Neuron (in vitro differentiated cells): Measurements from ENCODE around the gene PRPS1.
"Not testable (repeated sequence)": the region's sequence is repeated elsewhere in the genome, so short reads cannot be mapped to it uniquely, and the experiment has no call there.

Experiments used
- H2AFZ ChIP-seq: one replicate; pipeline ENCODE4 v1.6.1; 2013; ENCODE audit warnings: low read depth, mild to moderate bottlenecking, inconsistent platforms, low read length, moderate library complexity
- H3K27me3 ChIP-seq: one replicate; pipeline ENCODE4 v1.6.1; 2013; ENCODE audit warnings: low read length; ENCODE audit not compliant: insufficient read depth
- H3K36me3 ChIP-seq: one replicate; pipeline ENCODE4 v1.6.1; 2013; ENCODE audit warnings: low read length; ENCODE audit not compliant: insufficient read depth
- H3K4me1 ChIP-seq: one replicate; pipeline ENCODE4 v1.6.1; 2013; ENCODE audit warnings: low read length; ENCODE audit not compliant: insufficient read depth
- H3K4me3 ChIP-seq: 2 replicates; pipeline ENCODE4 v1.5.1; 2013; ENCODE audit warnings: mild to moderate bottlenecking, low read length, moderate library complexity
- H3K9me3 ChIP-seq: one replicate; pipeline ENCODE4 v1.6.1; 2013; ENCODE audit warnings: low read length

The PRPS1 gene

DNA sequence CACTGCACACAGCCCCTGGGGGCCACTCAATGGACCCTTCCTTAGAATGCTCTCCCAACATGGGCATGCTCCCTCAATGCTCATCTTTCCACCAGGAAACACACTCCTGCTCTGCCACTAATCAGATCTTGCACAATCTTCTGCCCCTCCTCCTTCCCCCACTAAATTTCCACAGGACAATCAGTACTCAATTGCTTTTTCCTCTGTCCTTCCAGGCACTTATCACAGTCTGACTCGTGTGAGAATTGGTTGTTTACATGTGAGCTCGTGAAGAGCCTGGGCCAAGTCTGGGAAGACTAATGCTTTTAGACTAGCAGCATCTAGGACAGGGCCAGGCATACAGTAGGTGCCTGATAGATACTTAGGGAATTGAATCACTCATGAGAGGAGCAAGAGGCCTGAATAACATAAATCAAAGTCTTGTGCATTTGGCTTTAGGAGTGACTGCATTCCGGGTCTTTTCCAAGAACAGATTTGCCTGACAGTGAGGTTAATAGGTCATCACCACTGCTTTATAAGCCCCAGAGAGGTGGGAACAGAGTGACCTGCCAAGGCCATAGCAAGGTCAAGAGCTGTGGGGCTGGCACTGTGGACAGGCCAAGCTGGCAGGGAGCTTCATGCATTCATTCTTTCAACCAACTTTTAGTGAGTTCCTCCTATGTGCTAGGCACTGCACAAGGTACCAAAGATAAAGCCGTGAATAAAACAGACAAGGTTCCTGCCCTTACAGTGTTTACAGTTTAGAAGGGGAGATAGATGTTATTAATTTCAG, 55.0 kb downstream of the PRPS1 start:
- Histone ChIP-seq H3K4me1 (no peaks in the 10 kb centered on the region), H3K4me3 (no peak overlapping the region), H3K36me3 (no peaks in the 10 kb centered on the region), H2AFZ (no peak overlapping the region), H3K9me3 (no peaks in the 10 kb centered on the region), H3K27me3 (peaks cover 16% of the 10 kb centered on the region)

DNA sequence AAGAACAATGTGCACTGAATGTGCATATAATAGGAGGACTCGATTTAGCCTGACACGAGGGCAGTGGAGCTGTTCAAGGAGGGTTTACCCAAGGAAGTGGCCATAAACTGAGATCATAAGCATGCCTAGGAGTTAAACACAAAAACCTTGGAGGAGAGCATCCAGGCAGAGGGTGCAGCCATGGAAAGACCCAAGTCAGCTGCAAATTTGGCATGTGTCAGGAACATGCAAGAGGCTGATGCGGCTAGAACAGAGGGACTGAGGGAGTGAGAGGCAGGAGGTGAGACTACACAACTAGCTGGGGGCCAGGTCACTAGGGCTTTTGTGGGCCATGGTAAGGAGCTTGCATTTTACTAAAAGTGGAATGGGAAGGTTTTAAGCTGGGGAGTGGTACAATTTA, 55.6 kb downstream of the PRPS1 start:
- peaks cover 16% of the 10 kb centered on the region for H3K27me3 ChIP-seq
- no peaks in the 10 kb centered on the region for H3K4me1 ChIP-seq
- no peak overlapping the region for H3K4me3 ChIP-seq
- no peaks in the 10 kb centered on the region for H3K9me3 ChIP-seq
- H3K36me3 ChIP-seq, result no peaks in the 10 kb centered on the region
- no peak overlapping the region for H2AFZ ChIP-seq

DNA sequence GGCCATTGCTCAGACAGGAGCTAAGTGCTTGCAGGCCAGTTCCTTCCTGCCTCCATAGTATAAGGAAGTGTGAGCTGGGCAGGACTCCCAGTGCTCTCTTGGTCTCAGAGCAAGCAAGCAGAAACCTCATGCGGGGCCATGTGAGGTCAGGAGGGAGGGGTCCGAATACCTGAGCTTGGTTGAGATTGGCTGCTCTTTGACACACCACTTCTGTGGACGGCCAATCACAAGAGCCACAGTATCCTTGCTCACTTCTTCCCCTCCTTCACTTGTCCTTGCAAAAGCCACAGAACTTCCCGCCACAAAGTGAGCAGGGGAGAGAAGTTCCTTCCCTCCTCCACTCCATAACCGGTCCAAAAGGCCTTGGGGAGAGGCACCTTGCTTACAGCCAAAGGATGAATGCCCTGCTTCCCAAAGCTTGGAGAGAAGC, 56.7 kb downstream of the PRPS1 start:
- Histone ChIP-seq H3K4me1 (no peaks in the 10 kb centered on the region), H3K27me3 (peaks cover 7% of the 10 kb centered on the region), H3K4me3 (no peak overlapping the region), H3K9me3 (no peaks in the 10 kb centered on the region), H2AFZ (no peak overlapping the region), H3K36me3 (no peaks in the 10 kb centered on the region)

DNA sequence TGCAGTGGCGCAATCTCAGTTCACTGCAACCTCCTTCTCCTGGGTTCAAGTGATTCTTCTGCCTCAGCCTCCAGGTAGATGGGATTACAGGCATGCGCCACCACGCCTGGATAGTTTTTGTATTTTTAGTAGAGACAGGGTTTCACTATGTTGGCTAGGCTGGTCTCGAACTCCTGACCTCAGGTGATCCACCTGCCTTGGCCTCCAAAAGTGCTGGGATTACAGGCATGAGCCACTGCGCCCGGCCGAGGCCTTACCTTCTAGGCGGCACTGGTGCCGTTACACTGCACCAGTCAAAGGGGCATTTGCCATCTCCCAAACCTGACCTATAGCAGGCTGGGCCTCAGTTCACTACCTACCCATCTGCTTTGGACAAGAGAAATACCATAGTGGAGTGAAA, 57.3 kb downstream of the PRPS1 start:
- not testable (repeated sequence) for H2AFZ ChIP-seq, H3K27me3 ChIP-seq, H3K4me1 ChIP-seq, H3K4me3 ChIP-seq, H3K9me3 ChIP-seq, H3K36me3 ChIP-seq

DNA sequence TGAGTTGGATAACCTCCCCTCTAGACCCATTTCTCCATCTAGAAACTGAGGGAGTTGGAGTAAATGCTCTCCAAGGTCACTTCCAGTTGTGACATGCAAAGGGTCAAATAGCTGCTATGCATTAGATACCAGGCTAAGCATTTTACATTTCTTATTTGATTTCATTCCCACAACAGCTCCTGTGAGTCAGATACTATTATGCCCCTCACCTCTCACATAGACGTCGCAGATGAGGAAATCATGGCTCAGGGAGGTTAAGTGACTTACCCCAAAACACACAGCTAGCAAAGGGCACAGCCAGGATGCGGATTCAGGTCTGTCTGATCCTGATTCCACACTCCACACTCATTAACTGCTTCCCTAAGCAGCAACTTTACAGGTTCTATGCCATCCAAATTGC, 57.7 kb downstream of the PRPS1 start:
- Histone ChIP-seq H3K4me1 (no peaks in the 10 kb centered on the region), H2AFZ (no peak overlapping the region), H3K9me3 (no peaks in the 10 kb centered on the region), H3K4me3 (no peak overlapping the region), H3K27me3 (peaks cover 2% of the 10 kb centered on the region), H3K36me3 (no peaks in the 10 kb centered on the region)

DNA sequence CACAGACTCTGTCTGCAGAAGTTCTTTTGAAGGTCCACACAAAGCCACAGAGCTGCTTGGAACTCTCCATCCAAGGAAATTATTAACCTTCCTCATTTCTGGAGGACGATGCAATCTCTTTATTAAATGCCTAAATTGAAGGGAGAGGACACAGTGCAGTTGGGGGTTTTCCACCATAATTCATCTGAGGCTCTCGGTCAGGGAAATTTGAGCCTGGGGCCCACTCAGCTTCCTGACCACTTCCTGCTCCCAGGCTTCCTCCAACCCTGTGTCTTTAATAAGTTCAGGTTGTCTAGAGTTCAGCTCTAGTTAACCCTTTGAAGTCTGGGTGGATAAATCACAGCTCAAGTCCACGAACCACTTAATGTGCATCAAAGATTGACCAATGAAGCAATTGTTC, 58.5 kb downstream of the PRPS1 start:
- Histone ChIP-seq H3K4me1 (no peaks in the 10 kb centered on the region), H3K4me3 (no peak overlapping the region), H2AFZ (no peak overlapping the region), H3K9me3 (no peaks in the 10 kb centered on the region), H3K36me3 (no peaks in the 10 kb centered on the region), H3K27me3 (no peaks in the 10 kb centered on the region)

DNA sequence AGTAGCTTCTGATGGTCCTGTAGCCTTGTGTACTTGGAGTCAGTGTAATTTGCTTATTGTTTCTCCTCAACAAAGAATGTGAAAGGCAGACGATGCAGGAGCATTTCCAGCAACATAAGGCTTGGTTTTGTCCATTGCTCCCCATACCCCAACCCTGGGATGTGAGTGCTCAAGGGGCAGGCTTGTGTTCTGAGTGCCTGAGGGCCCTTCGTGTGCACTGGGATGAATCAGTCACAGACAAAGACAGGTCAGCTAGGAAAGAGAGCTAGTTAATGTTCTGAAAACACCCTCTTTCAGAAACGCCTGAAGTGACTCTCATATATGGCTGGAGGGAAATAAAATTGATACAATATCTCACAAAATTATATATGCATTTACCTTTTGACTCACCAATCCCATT, 59.1 kb downstream of the PRPS1 start:
- Histone ChIP-seq H3K4me1 (no peaks in the 10 kb centered on the region), H3K9me3 (no peaks in the 10 kb centered on the region)

DNA sequence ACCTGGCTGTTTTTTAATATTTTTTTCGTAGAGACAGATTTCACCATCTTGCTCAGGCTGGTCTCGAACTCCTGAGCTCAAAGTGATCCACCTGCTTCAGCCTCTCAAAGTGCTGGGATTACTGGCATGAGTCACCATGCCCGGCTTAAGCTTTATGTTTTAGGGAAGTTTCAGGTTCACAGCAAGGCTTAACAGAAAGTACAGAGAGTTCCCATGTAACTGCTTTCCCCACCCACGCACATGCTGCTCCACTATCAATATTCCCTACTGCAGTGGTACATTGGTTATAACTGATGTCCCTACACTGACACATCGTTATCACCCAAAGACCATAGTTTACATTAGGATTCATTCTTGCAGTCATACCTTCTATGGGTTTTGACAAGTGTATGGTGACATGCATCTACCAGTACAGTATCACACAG, 62.7 kb downstream of the PRPS1 start:
- H2AFZ ChIP-seq, result no peak overlapping the region

More for the DNA sequence above, 59.1 kb downstream of the PRPS1 start:
- Histone ChIP-seq H2AFZ (no peak overlapping the region), H3K4me3 (no peak overlapping the region), H3K36me3 (no peaks in the 10 kb centered on the region), H3K27me3 (no peaks in the 10 kb centered on the region)

DNA sequence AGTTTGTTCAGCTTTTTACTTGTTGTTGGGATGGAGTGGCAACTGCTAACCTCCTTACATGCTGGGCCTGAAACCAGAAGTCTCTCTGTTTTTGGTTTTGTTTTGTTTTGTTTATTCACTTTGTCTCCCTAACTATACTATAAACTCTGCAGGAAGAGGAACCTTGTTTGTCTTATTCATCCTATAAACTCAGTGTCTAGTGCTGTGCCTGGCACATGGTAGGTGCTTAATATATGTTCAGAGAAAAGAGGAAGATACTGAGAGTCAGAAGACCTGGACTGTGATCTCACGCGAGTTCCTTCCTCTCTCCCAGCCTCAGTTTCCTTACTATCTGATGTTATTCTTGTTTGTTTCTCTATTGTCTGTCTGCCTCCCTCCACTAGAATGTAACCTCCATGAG, 71.3 kb downstream of the PRPS1 start:
- H3K36me3 ChIP-seq, result no peaks in the 10 kb centered on the region
- no peak overlapping the region for H2AFZ ChIP-seq
- no peak overlapping the region for H3K4me3 ChIP-seq
- H3K27me3 ChIP-seq, result peaks cover 5% of the 10 kb centered on the region
- H3K4me1 ChIP-seq, result no peaks in the 10 kb centered on the region
- no peaks in the 10 kb centered on the region for H3K9me3 ChIP-seq

More for the DNA sequence above, 62.7 kb downstream of the PRPS1 start:
- no peaks in the 10 kb centered on the region for H3K9me3 ChIP-seq
- no peaks in the 10 kb centered on the region for H3K4me1 ChIP-seq
- H3K4me3 ChIP-seq, result no peak overlapping the region
- H3K36me3 ChIP-seq, result no peaks in the 10 kb centered on the region
- H3K27me3 ChIP-seq, result no peaks in the 10 kb centered on the region

DNA sequence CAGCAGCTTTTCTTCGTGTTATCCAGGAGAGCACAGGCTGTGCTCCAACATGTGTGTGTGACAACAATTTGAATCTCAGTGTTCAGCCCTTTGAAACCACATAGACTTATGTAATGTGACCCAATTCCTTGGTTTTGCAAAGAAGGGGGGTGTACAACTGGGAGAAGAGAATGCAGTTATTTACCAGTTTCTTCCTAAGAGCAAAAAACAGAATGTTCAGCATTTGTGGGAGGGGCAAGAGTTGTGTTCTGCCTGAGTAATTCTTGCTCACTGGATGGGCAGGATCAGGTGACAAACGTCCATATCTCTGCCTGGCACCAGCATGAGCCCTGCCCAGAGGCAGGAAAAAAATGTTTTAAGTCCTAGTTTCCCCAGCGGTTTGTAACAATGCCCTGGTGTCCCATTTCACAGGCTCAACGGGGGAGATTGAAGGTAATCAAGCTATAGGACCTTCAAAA, 72.0 kb downstream of the PRPS1 start:
- H3K4me1 ChIP-seq, result no peaks in the 10 kb centered on the region
- H3K36me3 ChIP-seq, result no peaks in the 10 kb centered on the region
- no peak overlapping the region for H2AFZ ChIP-seq
- no peak overlapping the region for H3K4me3 ChIP-seq
- H3K27me3 ChIP-seq, result peaks cover 5% of the 10 kb centered on the region
- H3K9me3 ChIP-seq, result no peaks in the 10 kb centered on the region
